ENCODE data around the gene SPEM1. TPM values are rescaled to one million over a fixed set of nuclear protein-coding genes. Genes with fewer than 3 reads are reported as not detected.

SPEM1 gene
- total RNA-seq, 4 donors from 2014 or later: not detected

- TF ChIP-seq POLR2A (IDR thresholded peaks at IDR 0.05; ENCODE audit: low read depth) (no peak), EP300 (IDR thresholded peaks at IDR 0.05) (no peak), POLR2AphosphoS5 (IDR thresholded peaks at IDR 0.05) (no peak)
- TF ChIP-seq, protein P1, sequence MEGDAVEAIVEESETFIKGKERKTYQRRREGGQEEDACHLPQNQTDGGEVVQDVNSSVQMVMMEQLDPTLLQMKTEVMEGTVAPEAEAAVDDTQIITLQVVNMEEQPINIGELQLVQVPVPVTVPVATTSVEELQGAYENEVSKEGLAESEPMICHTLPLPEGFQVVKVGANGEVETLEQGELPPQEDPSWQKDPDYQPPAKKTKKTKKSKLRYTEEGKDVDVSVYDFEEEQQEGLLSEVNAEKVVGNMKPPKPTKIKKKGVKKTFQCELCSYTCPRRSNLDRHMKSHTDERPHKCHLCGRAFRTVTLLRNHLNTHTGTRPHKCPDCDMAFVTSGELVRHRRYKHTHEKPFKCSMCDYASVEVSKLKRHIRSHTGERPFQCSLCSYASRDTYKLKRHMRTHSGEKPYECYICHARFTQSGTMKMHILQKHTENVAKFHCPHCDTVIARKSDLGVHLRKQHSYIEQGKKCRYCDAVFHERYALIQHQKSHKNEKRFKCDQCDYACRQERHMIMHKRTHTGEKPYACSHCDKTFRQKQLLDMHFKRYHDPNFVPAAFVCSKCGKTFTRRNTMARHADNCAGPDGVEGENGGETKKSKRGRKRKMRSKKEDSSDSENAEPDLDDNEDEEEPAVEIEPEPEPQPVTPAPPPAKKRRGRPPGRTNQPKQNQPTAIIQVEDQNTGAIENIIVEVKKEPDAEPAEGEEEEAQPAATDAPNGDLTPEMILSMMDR (IDR thresholded peaks at IDR 0.05): no peak
- peaks cover 6 to 29% (median 21%) of the 10 kb centered on the region in 4 donors for H3K36me3 ChIP-seq
- H3K4me1 ChIP-seq: peaks cover 18 to 47% (median 40%) of the 10 kb centered on the region in 4 donors
- H3K9me3 ChIP-seq: no peaks in the 10 kb centered on the region
- peak; percentile 89 for DNase-seq (ENCODE audit: extremely low spot score)
- peak overlapping the region; percentile 59 to 72 (median 66) for H3K27ac ChIP-seq (replicated peaks in 1 of 4)
- intact Hi-C loops (cut with DNase I): no loop called here
- WGBS: 2% methylated on average over 23 of the region's 65 CpGs
- no peaks in the 10 kb centered on the region for H3K27me3 ChIP-seq
- peak overlapping the region; percentile 44 to 59 (median 49) for H3K4me3 ChIP-seq
These were observed 36.2 kb upstream of the SPEM1 start for GRCh38 chr17:7383742-7384488.

GRCh38 chr17:7384489-7385081, 35.5 kb upstream of the SPEM1 start:
- Histone ChIP-seq H3K4me3 (peak overlapping the region; percentile 44 to 59 (median 49)), H3K9me3 (no peaks in the 10 kb centered on the region), H3K4me1 (peaks cover 18 to 47% (median 40%) of the 10 kb centered on the region in 4 donors), H3K27ac (replicated peaks in 1 of 4) (peak overlapping the region; percentile 59 to 72 (median 66)), H3K27me3 (no peaks in the 10 kb centered on the region), H3K36me3 (peaks cover 11 to 36% (median 28%) of the 10 kb centered on the region in 4 donors)
- 70% methylated on average over 10 of the region's 23 CpGs for WGBS
- intact Hi-C loops (cut with DNase I): no loop called here
- DNase-seq (ENCODE audit: extremely low spot score): peak; percentile 64
- TF ChIP-seq POLR2AphosphoS5 (IDR thresholded peaks at IDR 0.05) (no peak), POLR2A (IDR thresholded peaks at IDR 0.05; ENCODE audit: low read depth) (no peak), EP300 (IDR thresholded peaks at IDR 0.05) (no peak)
- TF ChIP-seq, protein P1 (IDR thresholded peaks at IDR 0.05): no peak

DNA sequence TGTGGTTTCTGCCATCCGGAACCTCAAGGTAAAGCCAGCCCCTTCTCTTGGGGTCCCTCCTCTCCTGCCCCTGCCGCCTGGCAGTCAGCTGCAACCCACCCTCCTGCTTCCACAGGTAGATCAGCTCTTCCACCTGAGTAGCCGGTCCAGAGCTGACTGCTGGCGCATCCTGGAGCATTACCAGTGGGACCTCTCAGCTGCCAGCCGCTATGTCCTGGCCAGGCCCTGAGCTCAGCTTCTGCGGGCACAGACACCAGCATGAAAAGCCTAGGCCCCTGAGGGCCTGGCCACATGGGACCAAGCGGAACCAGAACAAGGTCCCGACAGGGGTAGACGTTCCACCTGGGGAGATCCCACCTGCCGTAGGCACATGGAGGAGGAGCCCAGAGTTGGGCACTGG, 31.3 kb upstream of the SPEM1 start:
- WGBS: 94% methylated on average over 10 of the region's 10 CpGs
- H3K27ac ChIP-seq (replicated peaks in 1 of 4): no peak overlapping the region
- no peaks in the 10 kb centered on the region for H3K27me3 ChIP-seq
- H3K4me3 ChIP-seq: no peak overlapping the region
- DNase-seq (ENCODE audit: extremely low spot score): no peak
- intact Hi-C loops (cut with DNase I): no loop called here
- H3K4me1 ChIP-seq: peaks cover 15 to 27% (median 21%) of the 10 kb centered on the region in 4 donors
- no peaks in the 10 kb centered on the region for H3K9me3 ChIP-seq
- H3K36me3 ChIP-seq: peaks cover 16 to 69% (median 51%) of the 10 kb centered on the region in 4 donors
- TF ChIP-seq EP300 (IDR thresholded peaks at IDR 0.05) (no peak), POLR2A (IDR thresholded peaks at IDR 0.05; ENCODE audit: low read depth) (no peak), POLR2AphosphoS5 (IDR thresholded peaks at IDR 0.05) (no peak)
- TF ChIP-seq, protein P1 (IDR thresholded peaks at IDR 0.05): no peak

DNA sequence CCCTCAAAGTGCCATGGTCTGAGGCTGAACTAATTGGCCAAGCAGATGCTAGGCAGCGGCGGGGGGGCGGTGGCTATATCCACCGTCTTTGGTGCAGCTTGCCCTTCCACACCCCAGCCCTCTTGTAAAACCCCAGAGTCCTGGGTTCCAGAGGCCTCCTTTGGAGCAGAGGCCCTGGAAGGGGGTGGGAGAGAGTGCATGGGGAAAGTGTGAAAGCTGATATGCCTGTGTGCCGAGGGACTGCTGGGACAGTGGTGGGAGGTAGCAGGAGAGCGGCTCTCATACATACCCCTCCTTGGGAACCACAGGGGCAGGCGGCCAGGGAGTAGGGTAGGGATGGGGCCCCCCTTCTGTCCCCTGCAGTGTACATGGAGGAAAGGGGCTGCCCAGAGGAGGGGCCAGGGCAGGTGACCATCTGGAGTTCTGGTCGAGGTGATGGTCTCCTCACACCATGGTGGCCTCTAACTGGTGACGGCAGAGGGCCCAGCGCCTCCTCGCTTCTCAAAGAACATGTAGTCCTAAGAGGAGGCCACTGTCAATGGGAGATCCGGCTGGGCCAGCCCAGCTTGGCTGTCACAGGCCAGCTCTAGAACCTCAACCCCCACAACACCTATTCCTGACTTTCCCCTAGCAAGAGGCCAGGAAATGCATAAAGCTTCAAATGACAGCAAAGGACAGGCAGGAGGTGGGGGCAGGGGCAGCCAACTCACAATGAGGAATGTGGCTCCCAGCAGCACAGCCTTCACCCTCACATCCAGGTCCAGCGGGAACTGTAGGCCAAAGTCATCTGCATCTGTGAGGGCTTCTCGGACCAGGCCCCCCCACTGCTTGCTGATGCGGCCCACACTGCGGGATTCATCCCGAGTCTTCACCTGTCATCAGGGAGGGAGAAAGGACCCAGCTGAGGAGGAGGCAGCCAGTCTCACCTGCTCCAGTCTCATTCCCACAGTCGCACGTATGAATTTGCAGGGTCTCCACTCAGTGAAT, 29.9 kb upstream of the SPEM1 start:
- DNase-seq (ENCODE audit: extremely low spot score): no peak
- TF ChIP-seq, protein P1 (IDR thresholded peaks at IDR 0.05): no peak
- TF ChIP-seq EP300 (IDR thresholded peaks at IDR 0.05) (no peak), POLR2A (IDR thresholded peaks at IDR 0.05; ENCODE audit: low read depth) (no peak), POLR2AphosphoS5 (IDR thresholded peaks at IDR 0.05) (no peak)
- H3K4me1 ChIP-seq: peaks cover 14 to 29% (median 21%) of the 10 kb centered on the region in 4 donors
- no peaks in the 10 kb centered on the region for H3K27me3 ChIP-seq
- H3K9me3 ChIP-seq: no peaks in the 10 kb centered on the region
- H3K36me3 ChIP-seq: peaks cover 16 to 69% (median 51%) of the 10 kb centered on the region in 4 donors
- H3K4me3 ChIP-seq: no peak overlapping the region
- intact Hi-C loops (cut with DNase I): no loop called here
- no peak overlapping the region for H3K27ac ChIP-seq (replicated peaks in 1 of 4)
- 89% methylated on average over 19 of the region's 19 CpGs for WGBS
